ENCODE results near the gene PDE6A.
"Not testable (repeated sequence)": the region's sequence is repeated elsewhere in the genome, so short reads cannot be mapped to it uniquely, and the experiment has no call there.

PDE6A gene

DNA sequence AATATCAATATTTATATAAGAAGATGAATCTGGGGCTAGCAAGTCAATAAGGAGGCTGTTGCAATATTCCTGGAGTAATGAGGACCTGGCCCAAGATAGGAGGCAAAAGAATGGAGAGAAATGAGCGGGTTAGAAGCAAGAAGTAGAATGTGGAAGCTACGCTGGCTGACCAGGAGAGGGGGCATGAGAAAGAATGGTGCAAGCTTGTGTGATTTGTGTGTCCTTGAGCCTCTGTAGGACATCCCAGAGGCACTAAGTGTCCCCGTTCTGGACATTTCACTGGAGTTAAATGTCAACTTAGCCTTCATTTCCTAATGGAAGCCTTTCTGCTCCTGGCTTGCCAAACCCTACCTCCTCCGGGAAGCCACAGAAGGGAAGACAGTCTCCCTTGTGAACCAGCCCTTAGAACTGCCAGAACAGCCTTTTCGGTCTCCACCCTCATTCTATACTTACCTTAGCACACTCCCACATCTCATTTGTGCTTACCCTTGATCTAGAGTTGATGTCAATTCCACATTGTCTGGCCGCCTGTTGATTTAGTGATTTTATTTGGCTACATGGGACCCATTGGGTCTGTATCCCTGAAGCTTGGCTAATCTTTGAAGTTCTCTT, 6.7 kb upstream of the PDE6A start:
- no peak for DNase-seq

- DNase-seq, result no peak
These were observed 4.4 kb upstream of the PDE6A start for GRCh38 chr5:149948993-149949392.

- no peak for DNase-seq
These were observed 1.5 kb upstream of the PDE6A start for GRCh38 chr5:149946118-149946517.

DNA sequence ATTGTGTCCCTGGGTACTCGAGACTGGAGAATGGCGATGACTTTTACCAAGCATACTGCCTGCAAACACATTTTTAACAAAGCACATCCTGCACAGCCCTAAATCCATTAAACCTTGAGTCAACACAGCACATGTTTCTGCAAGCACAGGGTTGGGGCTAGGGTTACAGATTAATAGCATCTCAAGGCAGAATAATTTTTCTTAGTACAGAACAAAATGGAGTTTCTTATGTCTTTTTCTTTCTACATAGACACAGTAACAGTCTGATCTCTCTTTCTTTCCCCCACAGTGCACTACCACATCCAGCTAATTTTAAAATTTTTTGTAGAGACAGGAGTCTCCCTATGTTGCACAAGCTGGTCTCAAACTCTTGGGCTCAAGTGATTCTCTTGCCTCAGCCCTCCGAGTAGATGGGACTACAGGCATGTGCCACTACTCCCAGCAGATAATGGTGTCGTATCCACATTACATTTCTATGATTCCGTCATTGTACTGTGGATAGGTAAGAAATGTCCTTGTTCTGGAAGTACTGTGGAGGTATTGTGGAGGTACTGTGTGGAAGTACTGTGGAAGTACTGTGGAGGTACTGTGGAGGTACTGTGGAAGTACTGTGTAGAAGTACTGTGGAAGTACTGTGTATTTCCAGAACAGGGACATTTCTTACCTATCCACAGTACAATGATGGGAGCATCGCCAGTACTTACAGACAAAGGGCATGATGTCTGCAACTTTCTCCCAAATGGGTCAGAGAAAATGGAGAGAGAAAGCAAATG, 1.2 kb downstream of the PDE6A start:
- DNase-seq, result not testable (repeated sequence)

GRCh38 chr5:149942741-149943169, 1.8 kb downstream of the PDE6A start:
- not testable (repeated sequence) for DNase-seq

- DNase-seq, result no peak
These were observed 2.4 kb downstream of the PDE6A start for GRCh38 chr5:149942199-149942598.

GRCh38 chr5:149941795-149942194, 2.8 kb downstream of the PDE6A start:
- no peak for DNase-seq

GRCh38 chr5:149940941-149941644, 3.5 kb downstream of the PDE6A start:
- no peak for DNase-seq

- DNase-seq, result no peak
These were observed 4.5 kb downstream of the PDE6A start for GRCh38 chr5:149940077-149940574.

- DNase-seq, result no peak
These were observed 5.0 kb downstream of the PDE6A start for GRCh38 chr5:149939546-149939945.

- DNase-seq, result no peak
These were observed 5.7 kb downstream of the PDE6A start for GRCh38 chr5:149938791-149939358.

GRCh38 chr5:149938279-149938678, 6.3 kb downstream of the PDE6A start:
- no peak for DNase-seq

DNA sequence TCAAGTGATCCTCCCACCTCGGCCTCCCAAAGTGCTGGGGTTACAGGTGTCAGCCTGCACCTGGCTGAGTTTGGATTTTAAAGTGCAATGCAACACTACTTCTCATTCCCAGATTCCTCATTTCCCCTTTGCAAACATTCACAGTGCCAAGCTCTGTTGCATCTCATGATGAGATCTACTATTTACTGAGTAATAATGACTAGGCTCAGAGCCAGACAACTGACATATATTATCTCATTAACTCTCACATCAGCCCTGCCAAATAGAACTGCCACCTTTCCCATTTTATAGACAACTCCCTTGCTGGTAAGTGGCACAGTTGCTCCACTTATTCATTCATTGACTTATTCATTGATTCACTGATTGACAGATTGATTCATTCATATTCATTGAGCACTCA, 7.0 kb downstream of the PDE6A start:
- DNase-seq, result no peak

GRCh38 chr5:149936700-149937091, 7.9 kb downstream of the PDE6A start:
- no peak for DNase-seq

DNA sequence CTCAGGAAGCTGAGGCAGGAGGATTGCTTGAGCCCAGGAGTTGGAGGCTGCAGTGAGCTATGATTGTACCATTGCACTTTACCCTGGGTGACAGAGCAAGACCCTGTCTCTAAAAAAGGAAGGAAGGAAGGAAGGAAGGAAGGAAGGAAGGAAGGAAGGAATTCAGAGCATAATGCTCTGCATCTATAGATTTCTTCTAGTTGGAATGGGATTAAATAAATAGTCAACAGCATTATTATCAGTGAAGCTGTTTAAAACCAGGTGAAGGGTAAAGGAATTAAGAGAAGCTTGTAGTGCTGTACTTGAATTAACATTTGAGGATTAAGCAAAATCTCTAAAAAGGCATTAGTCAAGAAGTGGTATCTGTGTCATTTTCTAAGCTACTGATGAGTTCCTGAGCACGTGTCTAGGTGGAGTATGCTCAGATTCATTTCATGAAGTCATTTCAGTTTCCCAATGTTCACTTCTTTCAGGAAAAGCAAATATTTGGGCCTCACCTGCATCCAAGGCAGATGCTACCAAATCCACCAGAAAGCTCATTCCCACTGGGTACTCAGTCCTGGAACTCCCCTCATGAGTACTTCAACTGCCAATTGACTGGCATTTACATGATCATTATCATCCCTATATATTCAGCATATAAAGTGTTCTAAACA, 8.4 kb downstream of the PDE6A start:
- DNase-seq, result no peak

DNA sequence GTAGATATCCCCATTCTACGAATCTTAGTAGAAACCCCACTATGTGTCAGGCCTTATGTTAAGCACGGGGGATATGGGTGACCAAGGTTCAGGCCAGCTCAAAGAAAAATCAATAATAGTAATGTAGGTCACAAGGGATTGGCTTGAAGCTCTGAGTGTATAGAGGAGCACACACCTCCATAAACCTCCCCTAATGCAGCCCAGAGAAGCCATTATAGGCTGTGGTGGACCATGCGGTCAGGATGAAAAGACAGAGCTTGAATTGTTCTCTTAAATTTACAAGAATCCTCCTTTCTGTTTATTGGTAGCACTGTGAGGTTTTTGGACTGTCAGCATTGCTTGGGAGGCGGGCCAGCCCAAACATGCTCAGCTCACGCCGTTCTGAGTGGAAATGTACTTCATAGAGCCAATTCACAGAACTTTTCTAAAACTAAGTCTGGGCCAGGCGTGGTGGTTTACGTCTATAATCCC, 9.1 kb downstream of the PDE6A start:
- DNase-seq, result no peak

DNA sequence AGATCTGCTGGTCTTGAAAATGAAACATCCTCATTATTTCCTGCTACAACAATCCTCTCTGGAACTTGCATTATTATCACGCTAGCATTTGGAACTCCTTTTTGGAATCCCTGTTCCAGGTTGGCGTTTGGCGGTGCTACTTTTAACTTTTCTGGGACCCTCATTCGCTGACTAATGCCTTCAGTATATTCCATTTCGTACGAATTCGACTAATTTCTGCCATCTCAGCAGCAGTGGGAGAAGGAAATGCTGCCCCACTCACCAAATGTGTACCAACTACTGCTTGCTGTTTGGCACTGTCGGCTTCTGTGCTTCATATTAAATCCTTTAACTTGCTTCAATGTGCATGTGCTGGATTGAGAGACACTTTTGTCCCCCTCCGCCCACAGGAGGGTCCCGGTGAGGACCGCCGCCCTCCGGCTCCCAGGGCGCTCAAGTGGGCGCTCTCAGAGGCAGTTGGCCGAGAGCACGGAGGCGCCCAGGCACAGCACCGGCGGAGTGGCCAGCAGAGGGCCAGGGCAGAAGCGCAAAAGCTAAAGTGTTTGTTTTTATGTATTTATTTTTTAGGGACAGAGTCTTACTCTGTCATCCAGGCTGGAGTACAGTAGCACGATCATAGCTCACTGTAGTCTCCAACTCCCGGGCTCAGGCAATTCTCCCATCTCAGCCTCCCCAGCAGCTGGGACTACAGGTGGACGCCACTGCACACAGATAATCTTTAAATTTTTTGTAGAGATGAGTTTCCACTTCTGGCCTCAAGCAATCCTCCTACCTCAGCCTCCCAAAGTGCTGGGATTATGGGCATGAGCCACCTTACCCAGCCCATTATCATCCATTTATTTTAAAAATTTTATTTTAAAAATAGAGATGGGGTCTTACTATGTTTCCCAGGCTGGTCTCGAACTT, 11.9 kb downstream of the PDE6A start:
- peak; percentile 5 for DNase-seq

DNA sequence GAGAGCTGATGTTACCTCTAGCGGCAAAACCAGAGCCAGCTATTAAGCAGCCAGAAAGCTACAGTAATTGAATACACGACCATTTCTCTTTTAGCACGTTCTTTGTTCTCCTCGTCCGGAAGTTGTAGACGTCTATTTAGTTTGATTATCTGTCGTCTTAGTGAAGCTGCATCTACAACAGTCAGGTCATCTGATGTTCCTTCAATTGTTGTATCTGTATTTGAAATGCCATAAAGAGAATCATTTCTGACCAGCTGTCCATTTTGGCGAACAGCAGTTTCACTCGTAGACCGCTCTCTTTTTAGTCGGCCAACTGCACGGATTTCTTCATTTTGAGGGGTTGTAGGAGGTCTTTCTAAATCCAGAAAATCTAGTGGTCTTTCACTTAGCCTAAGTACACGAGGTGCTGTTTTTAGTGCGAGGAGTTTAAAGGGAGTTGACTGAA, 12.6 kb downstream of the PDE6A start:
- DNase-seq, result no peak

- DNase-seq, result no peak
These were observed 13.6 kb downstream of the PDE6A start for GRCh38 chr5:149930749-149931574.

DNA sequence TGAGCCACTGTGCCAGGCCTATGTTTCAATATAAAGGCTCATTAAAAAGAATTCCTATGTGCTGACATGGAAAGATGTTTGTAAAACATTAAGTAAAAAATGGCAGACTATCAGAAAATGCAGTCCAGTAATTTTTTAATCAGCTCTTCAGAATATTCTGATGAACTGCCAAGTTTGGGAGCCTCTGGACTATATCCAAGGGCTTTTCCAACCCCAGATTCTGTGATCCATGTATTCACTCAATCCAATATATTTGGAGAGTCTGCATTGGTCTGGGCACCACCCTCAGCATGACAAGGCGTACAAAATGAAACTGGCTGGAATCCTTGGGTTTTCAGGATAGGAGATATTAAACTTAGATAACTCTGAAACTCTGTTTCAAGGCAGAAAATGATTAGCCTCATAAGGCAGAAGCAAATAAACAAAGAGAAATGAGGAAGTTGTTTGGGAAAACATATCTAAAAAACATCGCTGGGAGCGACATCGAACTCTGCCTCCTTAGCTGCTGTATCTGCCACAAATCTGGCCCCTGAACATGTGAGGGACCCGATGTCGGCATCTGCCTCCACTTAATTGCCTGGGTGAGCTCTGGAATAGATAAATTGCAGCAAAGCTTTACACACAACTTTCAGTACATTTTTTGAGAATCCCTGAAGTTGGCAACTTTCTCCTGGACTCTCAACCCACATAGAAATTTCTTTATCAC, 14.4 kb downstream of the PDE6A start:
- DNase-seq, result no peak

All from CD4-positive, alpha-beta T cell treated with Interleukin-17A for 4 hours (primary cell).